WTC11 (cell line): ENCODE data around the gene RCAN2.

Experiments used
- CTCF ChIP-seq: fragments of 200-600 bp; IDR thresholded peaks from 2 replicates; pipeline ENCODE4 v1.8.0; 2022; ENCODE audit warnings: antibody characterized with exemption
- KAT7 ChIP-seq: sonication (generic); formaldehyde crosslinking; IDR thresholded peaks from 2 replicates; pipeline ENCODE4 v1.8.1; 2023; ENCODE audit warnings: missing genetic modification reagents, mild to moderate bottlenecking, borderline replicate concordance
- USF2 ChIP-seq: sonication (generic); formaldehyde crosslinking; IDR thresholded peaks from 2 replicates; pipeline ENCODE4 v1.8.1; 2023; ENCODE audit warnings: mild to moderate bottlenecking, missing genetic modification reagents, moderate library complexity
- ZBTB21 ChIP-seq: sonication (generic); formaldehyde crosslinking; IDR thresholded peaks from 2 replicates; pipeline ENCODE4 v1.8.1; 2023; ENCODE audit warnings: mild to moderate bottlenecking, missing genetic modification reagents, borderline replicate concordance
- ZNF138 ChIP-seq: sonication (generic); formaldehyde crosslinking; conservative IDR thresholded peaks from 2 replicates; pipeline ENCODE4 v1.8.1; 2022; ENCODE audit warnings: mild to moderate bottlenecking, moderate library complexity, missing genetic modification reagents

GRCh38 chr6:46486181-46486580 lies 5.1 kb downstream of the RCAN2 start:
- no peak for TF ChIP-seq CTCF
- no peak for TF ChIP-seq ZNF138 (CRISPR knock-in tag)
- TF ChIP-seq ZBTB21 (CRISPR knock-in tag), result no peak
- TF ChIP-seq USF2 (CRISPR knock-in tag), result no peak
- TF ChIP-seq KAT7 (CRISPR knock-in tag), result no peak
